ENCODE data around the gene ADCYAP1R1.

The ADCYAP1R1 gene

DNA sequence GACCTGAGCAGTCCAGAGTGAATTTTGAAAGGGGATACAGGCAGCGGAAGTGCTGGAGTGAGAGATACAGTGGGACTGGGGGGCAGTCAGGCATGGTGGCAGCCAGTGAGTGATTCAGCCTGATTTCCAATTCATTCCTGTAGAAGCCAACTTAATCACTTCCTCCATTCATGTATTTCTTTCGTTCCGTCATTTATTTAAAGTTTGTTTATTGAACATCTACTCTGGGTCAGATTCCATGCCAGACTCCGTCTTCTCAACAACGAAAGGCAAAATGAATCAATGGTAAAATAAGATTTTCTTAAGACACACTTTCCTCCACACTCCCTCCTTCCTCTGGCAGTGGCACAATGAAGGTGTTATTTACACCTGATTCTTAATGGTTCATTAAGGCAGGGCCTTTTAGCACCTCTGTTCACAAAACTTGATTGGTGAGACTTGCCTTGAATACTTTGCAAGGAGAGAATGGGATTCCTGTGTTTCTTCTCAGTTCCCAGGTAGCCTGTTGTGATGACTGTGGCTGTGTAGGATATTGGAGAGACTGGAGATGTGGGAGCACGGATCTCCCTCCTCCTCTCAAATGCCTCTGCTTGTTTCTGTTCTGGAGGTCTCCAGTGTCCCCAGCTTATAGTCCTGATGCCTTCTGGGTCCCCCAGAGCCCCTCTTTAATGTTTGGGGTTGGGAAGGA, 27.9 kb downstream of the ADCYAP1R1 start:
- TF ChIP-seq, protein P1, sequence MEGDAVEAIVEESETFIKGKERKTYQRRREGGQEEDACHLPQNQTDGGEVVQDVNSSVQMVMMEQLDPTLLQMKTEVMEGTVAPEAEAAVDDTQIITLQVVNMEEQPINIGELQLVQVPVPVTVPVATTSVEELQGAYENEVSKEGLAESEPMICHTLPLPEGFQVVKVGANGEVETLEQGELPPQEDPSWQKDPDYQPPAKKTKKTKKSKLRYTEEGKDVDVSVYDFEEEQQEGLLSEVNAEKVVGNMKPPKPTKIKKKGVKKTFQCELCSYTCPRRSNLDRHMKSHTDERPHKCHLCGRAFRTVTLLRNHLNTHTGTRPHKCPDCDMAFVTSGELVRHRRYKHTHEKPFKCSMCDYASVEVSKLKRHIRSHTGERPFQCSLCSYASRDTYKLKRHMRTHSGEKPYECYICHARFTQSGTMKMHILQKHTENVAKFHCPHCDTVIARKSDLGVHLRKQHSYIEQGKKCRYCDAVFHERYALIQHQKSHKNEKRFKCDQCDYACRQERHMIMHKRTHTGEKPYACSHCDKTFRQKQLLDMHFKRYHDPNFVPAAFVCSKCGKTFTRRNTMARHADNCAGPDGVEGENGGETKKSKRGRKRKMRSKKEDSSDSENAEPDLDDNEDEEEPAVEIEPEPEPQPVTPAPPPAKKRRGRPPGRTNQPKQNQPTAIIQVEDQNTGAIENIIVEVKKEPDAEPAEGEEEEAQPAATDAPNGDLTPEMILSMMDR (IDR thresholded peaks at IDR 0.05; ENCODE audit: low read depth, low read length): no peak
- in situ Hi-C loops (cut with HindIII; ENCODE audit: low sequenced_read_pairs): no loop called here
- DNase-seq (ENCODE audit: low read depth, low spot score): no peak
- H3K4me3 ChIP-seq (ENCODE audit: low read depth, low read length): no peak overlapping the region

DNA sequence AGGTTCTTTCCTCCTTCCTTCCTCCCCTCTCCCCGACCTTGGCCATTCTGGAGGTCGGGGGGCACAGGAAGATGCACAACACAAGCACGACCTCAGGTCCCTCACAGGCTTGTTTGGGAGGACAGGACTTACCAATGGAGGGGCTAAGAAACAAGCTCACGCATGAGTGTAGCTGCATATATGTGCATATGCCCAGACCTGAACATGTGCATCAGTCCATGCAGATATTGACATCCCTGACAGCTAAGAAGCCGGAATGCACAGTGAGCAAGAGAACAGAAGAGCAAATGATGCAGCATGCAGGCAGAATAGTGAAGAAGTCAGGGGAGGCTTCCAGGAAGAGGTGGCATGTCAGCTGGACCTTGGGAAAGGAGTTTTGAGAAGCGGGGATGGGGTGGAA, 28.7 kb downstream of the ADCYAP1R1 start:
- in situ Hi-C loops (cut with HindIII; ENCODE audit: low sequenced_read_pairs): no loop called here

DNA sequence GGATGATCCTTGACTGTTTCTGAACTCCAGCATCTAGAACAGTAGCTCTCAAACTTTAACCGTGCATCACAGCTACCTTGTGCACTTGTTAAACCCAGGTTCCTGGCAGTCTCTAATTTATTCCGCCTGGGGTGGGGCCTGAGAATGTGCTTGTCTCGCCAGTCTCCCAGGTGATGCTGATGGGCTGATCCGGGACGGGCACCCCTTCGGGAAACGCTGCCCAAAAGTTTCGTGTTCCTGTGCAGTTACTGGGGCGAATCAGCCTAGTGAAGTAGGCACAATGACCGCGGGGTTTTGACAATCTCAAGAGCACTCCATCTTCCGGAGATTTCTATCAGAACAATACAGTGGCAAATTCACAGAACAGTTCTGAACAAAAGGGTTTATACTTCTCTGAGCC, 29.9 kb downstream of the ADCYAP1R1 start:
- TF ChIP-seq, protein P1 (IDR thresholded peaks at IDR 0.05; ENCODE audit: low read depth, low read length): no peak
- no peak for DNase-seq (ENCODE audit: low read depth, low spot score)
- in situ Hi-C loops (cut with HindIII; ENCODE audit: low sequenced_read_pairs): no loop called here
- no peak overlapping the region for H3K4me3 ChIP-seq (ENCODE audit: low read depth, low read length)

More for the DNA sequence above, 28.7 kb downstream of the ADCYAP1R1 start:
- TF ChIP-seq, protein P1 (IDR thresholded peaks at IDR 0.05; ENCODE audit: low read depth, low read length): no peak
- no peak for DNase-seq (ENCODE audit: low read depth, low spot score)
- no peak overlapping the region for H3K4me3 ChIP-seq (ENCODE audit: low read depth, low read length)

DNA sequence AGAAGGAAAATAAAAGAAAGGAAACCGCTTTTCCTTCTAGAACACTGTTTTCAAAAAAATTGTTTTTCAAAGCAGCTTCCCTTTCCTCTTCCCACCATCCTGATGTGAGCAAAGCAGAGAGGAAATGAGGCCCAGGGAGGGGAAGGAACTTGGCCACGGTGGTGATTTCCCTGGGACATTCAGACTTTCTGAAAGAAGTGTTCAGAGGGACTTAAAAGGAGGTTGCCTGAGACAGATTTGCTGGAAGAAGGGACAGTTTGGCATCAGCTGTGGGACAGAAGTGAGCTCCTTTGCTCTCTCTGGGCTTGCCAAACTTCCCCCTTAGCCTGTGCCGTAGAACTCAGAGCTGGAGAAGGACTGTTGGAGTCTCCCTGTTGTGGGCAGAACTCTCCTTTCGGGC, 30.3 kb downstream of the ADCYAP1R1 start:
- TF ChIP-seq, protein P1 (IDR thresholded peaks at IDR 0.05; ENCODE audit: low read depth, low read length): no peak
- in situ Hi-C loops (cut with HindIII; ENCODE audit: low sequenced_read_pairs): no loop called here
- DNase-seq (ENCODE audit: low read depth, low spot score): no peak
- H3K4me3 ChIP-seq (ENCODE audit: low read depth, low read length): no peak overlapping the region

DNA sequence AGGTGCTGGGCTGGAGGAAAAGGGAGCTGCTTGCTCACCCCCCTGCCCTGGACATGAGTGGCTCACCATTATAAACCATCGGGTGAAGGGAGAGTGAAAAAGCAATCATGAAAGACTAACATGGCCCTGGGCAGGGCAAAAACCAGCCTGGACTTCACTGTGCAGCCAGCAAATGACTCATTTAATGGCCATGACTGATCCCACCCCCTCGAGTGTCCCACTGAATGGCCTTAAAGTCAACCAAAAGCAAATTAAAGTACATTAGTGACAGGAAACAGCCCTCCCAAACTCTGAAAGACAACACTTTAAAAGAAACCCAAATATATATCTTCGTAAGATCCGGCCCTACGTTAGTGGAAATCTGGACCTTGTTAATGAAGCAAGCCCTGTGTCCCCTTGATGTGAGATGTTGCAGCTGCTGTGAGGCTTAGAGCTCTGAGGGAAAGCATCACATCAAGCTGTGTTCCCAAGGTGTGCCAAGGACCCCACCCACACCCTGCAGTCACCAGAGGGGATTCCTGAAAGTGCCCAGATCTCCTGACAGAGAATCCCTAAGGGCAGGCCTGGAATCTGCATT, 31.2 kb downstream of the ADCYAP1R1 start:
- DNase-seq (ENCODE audit: low read depth, low spot score): no peak
- TF ChIP-seq, protein P1 (IDR thresholded peaks at IDR 0.05; ENCODE audit: low read depth, low read length): no peak
- no peak overlapping the region for H3K4me3 ChIP-seq (ENCODE audit: low read depth, low read length)
- in situ Hi-C loops (cut with HindIII; ENCODE audit: low sequenced_read_pairs): no loop called here

DNA sequence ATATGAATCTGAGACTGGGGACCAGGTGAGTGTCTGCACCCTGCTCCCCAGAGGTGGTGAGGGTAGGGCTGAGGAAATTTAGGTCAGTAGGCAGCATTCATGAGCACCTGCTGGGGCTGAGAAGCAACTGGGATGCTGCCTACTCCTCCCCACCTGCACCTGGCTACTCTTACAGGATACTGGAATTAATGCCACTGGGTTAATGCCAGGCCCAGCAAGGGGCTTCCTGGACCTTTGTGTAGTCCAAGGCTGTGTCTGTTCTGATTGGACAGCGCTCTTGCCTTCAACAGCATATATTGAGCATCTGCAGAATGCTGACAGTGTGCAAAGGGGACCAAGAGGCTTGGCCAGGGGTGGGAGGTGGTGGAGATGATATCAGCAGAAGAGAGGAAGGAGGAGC, 32.1 kb downstream of the ADCYAP1R1 start:
- H3K4me3 ChIP-seq (ENCODE audit: low read depth, low read length): no peak overlapping the region
- in situ Hi-C loops (cut with HindIII; ENCODE audit: low sequenced_read_pairs): no loop called here
- DNase-seq (ENCODE audit: low read depth, low spot score): no peak
- TF ChIP-seq, protein P1 (IDR thresholded peaks at IDR 0.05; ENCODE audit: low read depth, low read length): no peak

Data from astrocyte of the spinal cord (primary cell).